Osteoblast (primary cell): ENCODE results near the gene F7. TPM values are rescaled to one million over a fixed set of nuclear protein-coding genes. Genes with fewer than 3 reads are reported as not detected.

Source experiments
- DNase-seq: peaks from one replicate; pipeline ENCODE4 v3.0.0; 2011; ENCODE audit warnings: low spot score, mixed read lengths; ENCODE audit not compliant: insufficient read length; ENCODE audit errors: missing footprints
- H2AFZ ChIP-seq: 2 replicates; pipeline ENCODE4 v1.6.0; 2011; ENCODE audit warnings: mild to moderate bottlenecking, low read length
- H3K27ac ChIP-seq: 2 replicates; pipeline ENCODE4 v1.5.1; 2011; ENCODE audit warnings: mild to moderate bottlenecking, low read depth, low read length, moderate library complexity
- H3K27me3 ChIP-seq: 2 replicates; pipeline ENCODE4 v1.6.0; 2012; ENCODE audit warnings: mild to moderate bottlenecking, control low read depth, inconsistent platforms, low read length, moderate library complexity; ENCODE audit not compliant: insufficient read depth
- H3K36me3 ChIP-seq: 2 replicates; pipeline ENCODE4 v1.5.1; 2011; ENCODE audit warnings: mild to moderate bottlenecking, low read length, control low read depth, moderate library complexity; ENCODE audit not compliant: insufficient read depth
- H3K4me1 ChIP-seq: 2 replicates; pipeline ENCODE4 v1.5.1; 2011; ENCODE audit warnings: mild to moderate bottlenecking, low read length, control low read depth, moderate library complexity; ENCODE audit not compliant: insufficient read depth
- H3K4me2 ChIP-seq: 2 replicates; pipeline ENCODE4 v1.6.0; 2011; ENCODE audit warnings: mild to moderate bottlenecking, low read length; ENCODE audit not compliant: insufficient read depth
- H3K4me3 ChIP-seq: fragments of 200-600 bp; sonication (generic); 3 replicates; pipeline ENCODE4 v1.5.1; 2012; ENCODE audit warnings: mild to moderate bottlenecking, low read length, inconsistent platforms; ENCODE audit not compliant: insufficient read depth
- H3K79me2 ChIP-seq: 2 replicates; pipeline ENCODE4 v1.6.0; 2012; ENCODE audit warnings: mild to moderate bottlenecking, low read length, control low read depth, inconsistent platforms; ENCODE audit not compliant: insufficient read depth
- H3K9me3 ChIP-seq: 2 replicates; pipeline ENCODE4 v1.5.1; 2011; ENCODE audit warnings: low read depth, low read length, control low read depth
- H4K20me1 ChIP-seq: 2 replicates; pipeline ENCODE4 v1.6.0; 2012; ENCODE audit warnings: mild to moderate bottlenecking, low read length, control low read depth; ENCODE audit not compliant: insufficient read depth
- CTCF ChIP-seq: IDR thresholded peaks from 2 replicates; pipeline ENCODE4 v1.5.1; 2011; ENCODE audit warnings: mild to moderate bottlenecking, low read depth, low read length, moderate library complexity; ENCODE audit errors: extremely low read depth
- total RNA-seq: library from RNA; depleted of rRNA; stranded (reverse); fragments of >200 nt; gene quantifications from 2 replicates; pipeline ENCODE4 v1.2.3, GENCODE V29; 2012

The F7 gene
- total RNA-seq, 1 donor: under 0.01 TPM

GRCh38 chr13:113117911-113118260 is 12.3 kb downstream of the F7 start:
- Histone ChIP-seq H3K4me1 (no peaks in the 10 kb centered on the region), H3K4me2 (no peak overlapping the region), H3K9me3 (no peaks in the 10 kb centered on the region), H3K36me3 (no peaks in the 10 kb centered on the region), H3K27me3 (no peaks in the 10 kb centered on the region), H4K20me1 (no peaks in the 10 kb centered on the region), H3K27ac (no peak overlapping the region), H2AFZ (no peak overlapping the region), H3K4me3 (no peak overlapping the region), H3K79me2 (no peaks in the 10 kb centered on the region)
- DNase-seq: peak; percentile 74
- TF ChIP-seq CTCF: no peak

GRCh38 chr13:113118261-113119021 is 12.8 kb downstream of the F7 start:
- Histone ChIP-seq H2AFZ (no peak overlapping the region), H3K4me2 (no peak overlapping the region), H3K79me2 (no peaks in the 10 kb centered on the region), H3K27me3 (no peaks in the 10 kb centered on the region), H3K27ac (no peak overlapping the region), H3K9me3 (no peaks in the 10 kb centered on the region), H4K20me1 (no peaks in the 10 kb centered on the region), H3K36me3 (no peaks in the 10 kb centered on the region), H3K4me1 (no peaks in the 10 kb centered on the region), H3K4me3 (no peak overlapping the region)
- peak; percentile 66 for DNase-seq
- TF ChIP-seq CTCF: no peak

- H3K4me3 ChIP-seq: no peak overlapping the region
- peak; percentile 18 for DNase-seq
- H3K4me2 ChIP-seq: no peak overlapping the region
- H3K36me3 ChIP-seq: no peaks in the 10 kb centered on the region
- no peaks in the 10 kb centered on the region for H4K20me1 ChIP-seq
- H3K9me3 ChIP-seq: no peaks in the 10 kb centered on the region
- H2AFZ ChIP-seq: no peak overlapping the region
- no peak overlapping the region for H3K27ac ChIP-seq
- no peaks in the 10 kb centered on the region for H3K79me2 ChIP-seq
- no peaks in the 10 kb centered on the region for H3K4me1 ChIP-seq
- no peaks in the 10 kb centered on the region for H3K27me3 ChIP-seq
- no peak for TF ChIP-seq CTCF
These were observed 13.7 kb downstream of the F7 start for GRCh38 chr13:113119166-113119821.

- no peak overlapping the region for H3K4me2 ChIP-seq
- H3K9me3 ChIP-seq: no peaks in the 10 kb centered on the region
- no peaks in the 10 kb centered on the region for H3K27me3 ChIP-seq
- H3K4me1 ChIP-seq: no peaks in the 10 kb centered on the region
- no peaks in the 10 kb centered on the region for H3K79me2 ChIP-seq
- H3K4me3 ChIP-seq: no peak overlapping the region
- H3K27ac ChIP-seq: no peak overlapping the region
- H4K20me1 ChIP-seq: no peaks in the 10 kb centered on the region
- no peak overlapping the region for H2AFZ ChIP-seq
- DNase-seq: peak; percentile 1
- no peak for TF ChIP-seq CTCF
- no peaks in the 10 kb centered on the region for H3K36me3 ChIP-seq
These were observed 14.2 kb downstream of the F7 start for GRCh38 chr13:113119822-113120189.
